ENCODE results near the gene ARF3.

ARF3 gene

DNA sequence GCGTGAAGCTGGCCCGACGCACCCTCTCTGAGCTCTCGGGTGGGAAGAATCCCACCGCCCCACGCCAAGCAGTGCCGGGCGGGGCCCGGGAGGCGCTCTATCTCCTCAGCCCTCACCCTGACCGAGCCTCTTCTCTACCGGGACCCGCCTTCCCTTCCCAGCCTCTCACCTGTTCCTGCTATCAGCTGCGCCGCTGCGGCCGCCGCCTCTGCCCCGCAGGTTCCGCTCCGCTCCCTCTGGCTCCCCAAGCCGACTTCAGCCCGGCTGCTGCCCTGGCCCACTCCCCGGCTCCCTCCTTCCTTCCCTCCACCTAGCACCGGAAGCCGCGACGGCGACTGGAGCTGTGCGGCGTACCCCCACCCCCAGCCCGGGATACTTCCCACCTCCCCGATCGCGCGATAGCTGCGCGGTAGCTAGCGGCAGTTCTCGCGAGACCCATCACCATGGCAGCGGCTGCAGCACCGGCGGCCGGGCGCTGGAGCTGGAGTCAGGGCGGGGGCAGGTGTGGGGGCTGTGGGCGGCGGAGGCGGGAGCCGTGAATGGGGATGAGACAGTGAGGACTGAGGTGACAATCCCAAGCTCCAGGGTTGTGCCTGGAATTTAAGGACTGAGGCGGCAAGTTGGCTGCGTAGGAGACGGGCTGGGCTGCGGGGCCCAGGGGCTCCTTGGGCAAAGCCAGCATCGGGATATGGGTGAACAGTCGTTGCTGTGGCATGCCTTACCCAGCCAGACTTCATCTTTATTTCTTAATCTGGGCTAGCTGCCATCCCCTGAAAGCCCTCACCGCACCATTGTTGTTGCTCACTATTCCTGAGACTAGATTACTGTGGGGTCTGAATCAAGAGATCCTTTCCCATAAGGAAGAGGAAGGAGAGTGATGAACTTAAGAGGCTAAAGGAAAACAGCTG lies at the start of gene ARF3:
Gene ARF3, minus strand, starts transcription at position 347 of the 908 bp plus-strand sequence. CDS start 16,392 bp downstream, outside the sequence.
- peak within 1 kb of the TSS; percentile 68 to 99 (median 90) for H3K4me3 ChIP-seq
- peak within 1 kb of the TSS; percentile 70 to 96 (median 91) for H3K27ac ChIP-seq

DNA sequence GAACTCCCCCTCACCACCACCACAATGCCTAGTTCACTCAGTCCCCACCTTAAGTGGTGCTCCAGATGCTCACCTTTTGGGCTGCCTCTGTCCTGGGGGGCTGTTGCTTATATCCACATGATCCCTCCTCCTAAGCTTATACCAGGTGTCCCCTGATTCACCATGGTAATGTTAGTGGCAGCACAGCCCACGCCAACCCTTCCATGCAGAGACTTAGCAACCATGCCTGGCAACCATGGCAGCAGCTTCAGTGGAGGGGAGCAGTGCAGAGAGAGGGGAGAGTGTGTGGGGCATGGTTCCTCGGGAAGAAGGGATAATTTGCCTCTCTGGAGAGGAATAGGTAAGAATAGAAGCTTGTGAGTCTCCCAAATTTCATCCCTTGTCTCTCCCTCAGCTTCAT lies 43.1 kb upstream of the ARF3 start:
- H3K27ac ChIP-seq: no peak overlapping the region
- no peak overlapping the region for H3K4me3 ChIP-seq

DNA sequence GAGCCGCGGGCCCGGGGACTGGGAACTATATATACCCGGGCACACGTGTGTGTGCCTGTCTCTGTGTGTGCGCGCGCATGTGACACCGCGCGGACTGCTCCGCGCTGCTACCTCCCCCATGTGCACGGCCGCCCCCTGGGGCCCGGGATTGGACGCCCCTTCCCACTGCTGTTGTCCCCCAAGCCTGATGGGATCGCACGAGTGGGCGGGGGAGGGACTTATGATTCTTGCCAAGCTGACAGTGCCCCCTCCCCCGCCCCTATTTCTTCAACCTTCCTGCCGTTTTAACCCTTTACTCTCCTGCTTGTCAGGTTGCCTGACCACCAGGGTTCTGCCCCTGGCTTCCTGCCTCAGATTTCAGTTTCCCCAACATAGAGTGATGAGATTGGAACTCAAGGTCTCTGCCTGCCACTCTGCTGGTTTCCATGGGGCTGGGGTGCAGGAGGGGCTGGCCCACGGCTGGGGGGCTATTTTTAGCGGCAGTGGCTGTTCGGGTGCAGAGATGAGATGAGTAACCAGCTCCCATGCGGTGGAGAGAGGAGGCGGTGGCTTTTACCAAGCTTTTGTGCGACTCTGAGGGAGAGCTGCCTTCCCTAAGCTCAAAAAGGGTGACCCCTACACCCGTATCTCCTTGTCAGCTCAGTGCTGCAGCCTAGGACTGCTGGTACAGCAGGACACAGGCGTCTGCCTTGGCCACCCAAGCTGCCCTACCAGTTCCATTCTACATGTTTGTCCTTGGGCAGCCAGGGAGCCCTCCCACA lies 42.3 kb upstream of the ARF3 start, which contains the start of gene DDN:
Gene DDN, minus strand, starts transcription at position 5 of the 761 bp plus-strand sequence. CDS start 88 bp downstream, outside the sequence.
- H3K27ac ChIP-seq: no peak within 1 kb of the TSS
- peak within 1 kb of the TSS; percentile 11 to 41 (median 29) for H3K4me3 ChIP-seq

DNA sequence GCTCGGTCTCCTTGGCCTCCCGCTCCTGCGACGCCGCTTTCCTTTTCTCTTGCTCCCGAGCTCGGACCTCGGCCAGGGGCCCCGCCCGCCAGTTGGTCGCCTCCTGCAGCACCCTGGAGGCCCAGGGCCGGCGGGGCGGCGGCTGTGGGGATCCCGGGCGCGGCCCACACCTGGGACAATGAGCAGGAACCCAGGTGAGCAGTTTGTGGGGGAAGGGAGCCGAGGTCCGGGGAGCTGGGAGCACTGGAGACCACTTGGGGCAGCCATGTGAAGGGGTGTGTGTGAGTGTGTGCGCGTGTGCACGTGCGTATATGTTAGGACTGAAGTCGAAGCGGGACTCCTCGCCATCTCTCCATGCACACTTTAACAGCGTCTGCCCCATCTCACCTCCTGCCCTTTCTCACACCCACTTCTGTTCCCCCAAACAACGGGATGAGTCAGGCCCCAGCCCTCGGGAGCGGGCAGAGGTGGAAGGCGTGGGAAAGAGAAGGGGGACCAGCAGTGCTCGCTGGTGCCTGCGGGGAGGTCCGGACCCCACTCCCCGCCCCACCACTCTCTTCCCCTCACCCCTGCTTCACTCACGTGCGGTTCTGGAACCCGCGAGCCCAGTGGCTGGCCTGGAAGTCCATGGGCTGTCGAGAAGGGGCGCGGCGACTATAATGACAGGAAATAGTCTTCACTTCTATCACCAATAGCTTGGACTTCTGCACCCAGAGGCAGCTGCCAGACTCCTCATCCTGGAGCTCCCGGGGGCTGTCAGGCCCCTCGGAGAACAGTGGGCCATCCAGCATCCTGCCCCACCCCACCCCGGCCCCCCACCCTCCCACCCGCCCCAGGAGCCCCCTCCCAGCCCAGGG lies 41.4 kb upstream of the ARF3 start:
- no peak overlapping the region for H3K27ac ChIP-seq
- H3K4me3 ChIP-seq: peak overlapping the region; percentile 11 to 41 (median 29)

DNA sequence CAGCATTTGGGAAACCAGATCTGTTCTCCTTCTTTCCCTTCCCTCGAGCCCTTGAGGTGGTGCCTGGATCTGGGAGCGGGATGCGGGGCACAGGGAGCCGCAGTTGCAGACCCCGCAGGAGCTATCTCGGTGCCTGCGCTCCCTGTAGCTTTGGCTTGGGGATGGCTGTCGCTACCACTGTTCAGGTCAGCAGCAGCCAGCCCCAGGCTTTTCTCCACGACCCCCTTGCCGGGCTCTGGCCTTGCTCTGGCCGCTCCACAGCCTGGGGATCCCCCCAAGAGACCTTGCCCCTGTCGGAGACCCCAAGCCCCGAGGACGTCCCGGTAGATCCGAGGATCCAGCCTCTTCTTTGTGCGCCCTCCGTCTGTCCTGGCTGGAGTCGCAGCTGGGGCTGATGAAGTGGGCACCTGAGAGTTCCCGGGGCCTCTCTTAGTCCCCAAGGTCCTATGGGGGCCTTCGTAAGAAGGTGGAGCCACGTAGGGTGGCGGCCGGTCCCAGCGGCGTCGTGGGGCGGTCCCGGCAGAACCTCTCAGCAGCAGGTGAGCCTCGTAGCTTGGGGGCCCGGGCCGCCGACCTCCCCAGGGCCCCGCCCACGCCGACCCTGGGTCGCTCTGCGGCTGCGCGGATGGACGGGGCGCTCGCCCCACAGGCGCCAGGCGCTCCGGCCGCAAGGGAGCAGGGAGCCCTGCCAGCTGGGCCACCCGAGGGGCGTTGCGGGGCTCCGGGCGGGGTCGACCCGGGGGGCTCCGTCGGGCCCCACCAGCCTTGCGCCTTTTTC lies 40.6 kb upstream of the ARF3 start:
- Histone ChIP-seq H3K4me3 (peak overlapping the region; percentile 11 to 41 (median 29)), H3K27ac (no peak overlapping the region)

DNA sequence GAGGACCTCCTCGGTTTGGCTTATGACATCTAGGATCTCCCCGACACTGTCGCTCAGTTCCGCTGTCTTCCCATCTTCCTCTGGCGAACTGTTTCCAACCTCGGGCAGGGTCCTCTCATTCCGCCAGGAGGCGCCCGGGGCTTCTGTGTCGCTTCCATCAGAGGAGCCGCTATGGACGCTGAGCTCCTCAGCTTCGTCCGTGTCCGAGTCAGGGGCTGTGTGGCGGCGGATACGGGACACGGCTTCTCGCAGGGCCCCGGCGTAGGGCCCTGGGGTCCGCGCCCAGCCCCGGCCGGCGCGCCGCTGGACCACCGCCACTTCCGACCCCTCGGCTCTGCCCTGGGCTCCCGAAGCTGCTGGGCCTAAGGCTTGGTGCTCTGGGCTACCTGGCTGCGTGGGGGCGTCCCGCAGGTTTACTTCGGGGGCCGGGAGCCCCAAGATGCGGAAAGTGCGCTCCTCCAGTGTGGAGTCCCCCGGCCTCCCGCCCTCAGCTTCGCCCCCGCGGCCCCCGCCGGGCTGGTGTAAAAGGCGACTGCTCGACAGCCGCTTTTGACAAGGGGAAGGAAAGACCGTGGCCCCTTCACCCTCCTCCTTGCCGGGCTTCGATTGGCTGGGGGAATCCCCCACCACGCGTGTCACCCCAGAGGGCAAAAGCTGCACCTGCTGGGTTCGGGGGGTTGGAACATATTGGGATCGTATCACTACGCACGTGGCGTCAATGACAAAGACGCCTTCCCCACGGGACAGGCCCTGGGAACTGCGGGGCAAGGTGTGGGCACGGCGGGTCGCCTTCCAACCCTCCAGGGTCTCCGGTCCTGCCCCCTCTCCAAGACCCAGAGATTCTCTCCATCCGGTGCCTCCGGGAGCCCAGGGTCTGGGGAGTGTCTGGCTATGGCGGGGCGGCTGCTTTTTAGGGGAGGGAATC lies 39.8 kb upstream of the ARF3 start:
- Histone ChIP-seq H3K27ac (no peak overlapping the region), H3K4me3 (peak overlapping the region in 6 of 7 experiments; percentile 2 to 37 (median 24))

DNA sequence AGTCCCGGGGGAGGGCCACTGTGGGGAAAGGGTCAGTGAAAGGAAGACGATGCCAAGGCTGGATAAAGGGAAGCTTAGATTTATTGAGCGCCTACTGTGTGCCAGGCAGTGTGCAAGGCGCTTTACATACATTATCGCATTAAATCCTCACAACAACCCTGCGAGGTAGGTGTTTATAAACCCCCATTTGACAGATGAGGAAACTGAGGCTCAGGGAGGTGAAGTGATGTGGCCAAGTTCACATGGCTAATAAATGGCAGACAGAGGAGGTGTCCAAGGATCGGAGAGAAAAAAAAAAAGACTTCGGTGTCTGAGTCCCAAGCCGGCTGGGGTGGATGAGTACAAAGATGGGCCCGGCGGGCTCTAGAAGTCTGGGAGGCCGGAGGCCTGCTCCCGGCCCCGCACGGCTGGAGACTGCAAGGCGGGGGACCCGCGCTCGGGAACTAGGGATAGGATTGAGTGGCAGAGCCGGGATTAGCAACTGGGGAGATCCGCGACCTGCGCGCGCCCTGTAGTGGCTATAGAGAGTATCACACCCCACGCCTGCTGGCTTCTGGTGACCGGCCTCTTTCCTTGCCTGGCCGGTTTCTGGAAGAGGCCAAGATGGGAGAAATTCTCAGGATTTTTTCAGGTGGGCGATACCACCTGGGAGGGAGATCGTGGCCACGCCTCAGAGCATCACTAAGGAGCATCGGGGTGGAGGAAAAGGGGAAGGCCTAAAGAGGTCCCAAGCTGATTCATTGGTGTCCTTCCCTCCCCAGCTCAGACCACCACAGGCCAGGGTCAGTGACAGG lies 38.0 kb upstream of the ARF3 start:
- H3K4me3 ChIP-seq: no peak overlapping the region
- H3K27ac ChIP-seq: no peak overlapping the region

DNA sequence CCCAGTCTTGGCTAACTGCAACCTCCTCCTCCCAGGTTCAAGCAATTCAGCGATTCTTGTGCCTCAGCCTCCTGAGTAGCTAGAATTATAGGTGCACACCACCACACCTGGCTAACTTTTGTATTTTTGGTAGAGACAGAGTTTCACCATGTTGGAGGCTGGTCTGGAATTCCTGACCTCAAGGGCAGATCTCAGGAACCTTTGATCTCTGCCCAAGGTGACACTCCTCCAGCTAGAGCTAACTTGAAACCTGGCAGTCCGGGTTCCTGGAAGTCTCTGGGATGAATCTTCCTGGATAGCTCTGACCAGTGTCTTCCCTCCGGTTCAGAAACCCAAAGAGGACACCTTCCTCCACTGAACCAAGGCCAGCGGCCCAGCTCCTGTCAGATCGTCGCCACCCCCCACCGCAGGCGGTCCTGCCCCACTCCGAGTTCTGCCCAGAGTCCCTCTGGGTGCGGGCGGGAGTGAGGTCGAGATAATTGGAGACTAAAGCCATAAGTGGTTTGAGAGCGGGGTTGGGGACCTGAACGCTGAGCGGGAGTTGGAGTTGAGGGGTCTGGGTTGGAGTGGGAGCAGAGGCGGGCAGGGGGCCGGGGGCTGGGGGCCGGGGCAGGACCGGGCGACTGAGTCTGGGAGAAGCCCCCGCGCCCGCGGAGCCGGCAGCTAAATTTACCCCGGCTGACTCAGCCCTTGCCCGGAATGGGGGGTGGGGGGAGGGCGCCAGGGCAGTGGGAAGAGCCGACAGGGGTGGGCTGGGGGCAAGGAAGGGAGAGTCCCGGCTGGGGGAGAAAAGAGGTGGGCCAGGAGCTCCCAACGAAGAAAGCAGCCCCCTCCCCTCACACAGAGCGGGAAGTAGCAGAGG lies 37.2 kb upstream of the ARF3 start:
- Histone ChIP-seq H3K27ac (no peak overlapping the region), H3K4me3 (no peak overlapping the region)

DNA sequence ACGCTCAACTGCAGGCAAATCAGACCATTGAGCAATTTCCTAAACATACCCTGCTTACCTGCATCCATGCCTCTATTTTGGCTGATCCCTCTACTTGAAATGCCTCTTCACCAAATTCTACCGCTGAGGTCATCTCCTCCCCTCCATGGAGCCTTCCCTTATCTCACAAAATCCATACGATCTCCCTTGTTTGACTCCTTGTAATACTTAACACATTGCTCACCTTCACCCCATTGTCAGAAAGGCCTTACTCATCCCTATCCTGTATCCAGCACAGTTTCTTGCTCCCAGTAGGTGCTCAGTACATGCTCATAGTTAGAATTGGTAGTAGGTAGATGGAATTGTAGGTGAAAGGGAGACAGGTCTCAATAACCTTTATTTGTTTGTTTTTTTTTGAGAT lies 36.5 kb upstream of the ARF3 start:
- no peak overlapping the region for H3K4me3 ChIP-seq
- no peak overlapping the region for H3K27ac ChIP-seq

DNA sequence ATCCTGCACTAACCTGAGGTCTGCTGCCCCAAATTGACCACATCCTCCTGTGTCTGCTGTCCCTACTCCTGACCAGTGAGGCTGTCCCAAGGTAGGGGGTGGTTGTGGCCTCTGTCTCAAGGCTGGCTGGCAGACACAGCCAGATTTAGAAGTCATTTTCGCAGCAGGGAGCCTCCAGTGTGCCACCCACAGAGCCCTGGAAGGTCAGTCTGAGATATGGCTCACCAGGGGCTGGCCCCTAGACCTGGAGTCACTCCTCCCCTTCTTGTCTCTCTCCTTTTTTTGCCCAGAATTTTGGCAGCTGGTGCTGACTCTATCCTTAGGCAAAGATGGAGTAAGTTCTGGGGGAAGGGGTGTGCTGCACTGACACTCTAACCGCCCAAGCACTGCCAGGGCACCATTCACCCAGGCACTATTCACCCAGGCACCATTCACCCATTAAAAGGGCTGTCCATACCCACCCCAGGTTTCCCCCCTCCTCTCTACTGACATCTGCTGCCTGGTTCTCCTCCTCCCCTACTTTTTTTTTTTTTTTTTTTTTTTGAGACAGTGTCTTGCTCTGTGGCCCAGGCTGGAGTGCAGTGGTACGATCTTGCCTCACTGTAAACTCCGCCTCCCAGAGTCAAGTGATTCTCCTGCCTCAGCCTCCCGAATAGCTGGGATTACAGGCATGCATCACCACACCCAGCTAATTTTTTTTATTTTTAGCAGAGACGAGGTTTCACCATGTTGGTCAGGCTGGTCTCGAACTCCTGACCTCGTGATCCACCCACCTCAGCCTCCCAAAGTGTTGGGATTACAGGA lies 34.2 kb upstream of the ARF3 start:
- H3K27ac ChIP-seq: no peak overlapping the region
- H3K4me3 ChIP-seq: no peak overlapping the region

DNA sequence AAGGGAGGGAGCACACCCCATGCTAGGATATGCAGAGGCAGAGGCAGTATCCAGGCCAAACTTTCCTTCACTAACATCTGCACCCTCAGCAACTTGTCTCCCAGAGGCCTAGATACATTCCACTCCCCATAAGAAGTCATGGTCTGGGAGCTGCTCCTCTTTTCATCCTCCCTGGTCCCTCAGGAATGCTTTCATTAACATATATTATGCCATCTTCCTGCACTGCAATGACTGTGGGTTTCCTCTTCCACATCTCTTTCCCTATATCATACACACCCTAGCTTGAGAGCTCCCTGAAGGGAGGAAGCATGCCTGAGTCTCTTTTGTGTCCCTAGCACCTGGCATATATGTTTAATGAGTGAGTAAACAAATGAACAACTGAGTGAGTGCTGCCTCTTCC lies 33.3 kb upstream of the ARF3 start:
- no peak overlapping the region for H3K4me3 ChIP-seq
- H3K27ac ChIP-seq: no peak overlapping the region

DNA sequence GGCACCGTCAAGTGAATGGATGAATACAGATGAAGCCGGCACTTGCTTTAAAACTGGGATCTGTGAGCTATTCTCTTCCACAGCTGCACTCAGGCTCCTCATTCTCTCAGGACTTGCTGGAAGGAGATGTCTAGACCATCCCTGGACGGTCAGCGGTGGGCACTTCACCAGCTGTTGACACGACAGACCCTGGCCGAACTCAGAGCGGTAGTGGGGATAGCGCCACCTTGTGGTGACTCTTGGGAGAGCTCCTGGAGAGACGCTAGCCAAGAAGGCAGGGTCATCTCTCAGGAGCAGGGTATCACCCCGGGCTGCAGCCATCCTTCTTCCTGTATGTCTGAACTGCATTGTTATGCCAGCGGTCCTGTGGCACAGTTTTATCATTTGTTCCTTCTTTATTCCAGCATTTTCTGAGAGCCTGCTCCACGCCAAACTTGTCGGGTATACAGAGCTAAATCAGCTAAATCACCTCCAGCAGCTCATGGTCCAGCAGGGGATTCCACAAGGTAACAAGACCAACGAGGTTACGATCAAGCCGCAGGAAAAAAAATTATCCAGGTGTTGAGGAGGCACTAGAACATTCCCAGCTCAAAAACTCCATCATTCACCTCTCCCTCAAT lies 30.9 kb upstream of the ARF3 start:
- no peak overlapping the region for H3K4me3 ChIP-seq
- H3K27ac ChIP-seq: no peak overlapping the region

DNA sequence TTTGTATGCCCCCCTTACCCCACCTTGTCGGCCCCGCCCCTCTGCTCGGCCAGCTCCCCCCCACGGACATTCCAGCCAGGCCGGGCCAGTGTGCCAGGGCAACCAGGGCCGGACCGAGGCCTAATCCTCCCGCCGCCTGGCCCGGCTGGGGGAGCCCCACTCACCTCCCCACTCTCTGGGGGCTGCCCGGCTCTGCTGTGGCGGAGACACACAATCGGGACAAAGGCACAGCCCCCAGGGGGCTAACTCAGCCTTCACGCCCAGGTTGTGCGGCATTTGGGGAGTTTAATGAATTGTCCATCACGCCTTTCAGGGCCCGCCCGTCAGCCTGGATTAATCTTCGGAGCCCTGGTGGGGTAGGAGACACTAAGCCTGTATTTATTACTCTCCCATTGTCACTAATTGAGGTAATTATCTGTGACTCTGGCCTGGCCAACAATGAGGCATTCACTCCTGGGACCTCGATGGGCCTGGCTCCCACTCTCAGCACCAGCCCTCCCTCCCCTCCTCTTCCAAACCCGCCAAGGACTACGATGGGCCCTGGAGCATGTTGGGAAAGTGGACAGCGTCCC lies 29.5 kb upstream of the ARF3 start:
- no peak overlapping the region for H3K27ac ChIP-seq

DNA sequence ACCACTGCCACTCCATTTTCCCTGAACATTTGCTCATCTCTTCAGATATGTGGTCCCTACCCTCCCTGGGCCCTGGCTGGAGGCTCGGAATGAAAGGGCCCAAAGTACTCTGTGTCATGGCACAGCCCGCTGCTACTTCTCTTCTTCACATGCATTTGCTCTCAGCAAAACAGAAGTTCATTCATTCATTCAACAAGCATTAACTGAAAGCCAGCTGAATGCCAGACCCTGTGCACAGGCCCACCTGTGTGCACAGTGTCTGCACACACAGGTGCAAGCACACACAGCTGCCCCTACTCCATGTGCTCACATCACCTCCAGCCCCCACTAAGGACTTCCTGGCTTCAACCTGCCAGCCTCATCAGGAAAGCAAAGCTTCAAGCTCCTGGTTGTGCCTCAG lies 28.6 kb upstream of the ARF3 start:
- no peak overlapping the region for H3K4me3 ChIP-seq
- no peak overlapping the region for H3K27ac ChIP-seq

More for the DNA sequence above, 29.5 kb upstream of the ARF3 start:
- H3K4me3 ChIP-seq: no peak overlapping the region

DNA sequence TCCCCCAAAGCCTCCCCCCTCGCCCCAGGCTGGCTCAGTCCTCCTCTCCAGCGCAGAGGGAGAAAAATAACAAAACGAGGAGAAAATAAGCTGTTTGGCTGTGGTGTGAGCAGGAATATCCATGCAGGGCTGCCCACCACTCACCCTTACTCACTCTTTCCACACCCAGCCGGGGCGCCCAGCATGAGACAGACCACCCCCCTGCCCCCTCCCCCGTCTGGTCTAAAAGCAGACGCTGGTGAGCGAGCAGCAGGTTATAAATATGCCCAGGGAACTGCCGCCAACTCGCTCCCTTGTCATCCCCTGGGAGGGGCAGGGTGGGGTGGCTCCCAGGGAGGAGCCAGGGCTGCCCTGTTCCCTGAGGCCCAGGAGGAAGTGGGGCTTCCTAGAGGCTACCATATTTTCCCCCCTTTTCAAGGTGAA lies 28.2 kb upstream of the ARF3 start:
- no peak overlapping the region for H3K4me3 ChIP-seq
- H3K27ac ChIP-seq: no peak overlapping the region
